Neural crest cell (in vitro differentiated cells): ENCODE results near the gene SMAD3. TPM values are rescaled to one million over a fixed set of nuclear protein-coding genes. Genes with fewer than 3 reads are reported as not detected.
A peak's percentile ranks its signal among the peaks of the same experiment; 100 is the strongest.

ENCODE experiments used
- DNase-seq: peaks from one replicate; pipeline ENCODE4 v3.0.0; 2021; ENCODE audit warnings: low read depth, mixed read lengths, low spot score
- H3K27ac Mint-ChIP-seq: one replicate; pipeline ENCODE4 v1.8.0; 2021; ENCODE audit warnings: mild to moderate bottlenecking, mixed read lengths; ENCODE audit not compliant: unreplicated experiment
- H3K27me3 Mint-ChIP-seq: 2 replicates; pipeline ENCODE4 v1.8.0; 2021; ENCODE audit warnings: low read depth, mild to moderate bottlenecking, mixed read lengths
- H3K36me3 Mint-ChIP-seq: 2 replicates; pipeline ENCODE4 v1.8.0; 2021; ENCODE audit warnings: low read depth, mild to moderate bottlenecking, mixed read lengths
- H3K4me1 Mint-ChIP-seq: 2 replicates; pipeline ENCODE4 v1.8.0; 2021; ENCODE audit warnings: mixed read lengths
- H3K4me3 Mint-ChIP-seq: one replicate; pipeline ENCODE4 v1.8.0; 2021; ENCODE audit warnings: mild to moderate bottlenecking, mixed read lengths
- H3K9me3 Mint-ChIP-seq: 2 replicates; pipeline ENCODE4 v1.8.0; 2021; ENCODE audit warnings: mixed read lengths
- CTCF ChIP-seq: fragments of 200-600 bp; sonication (generic); conservative IDR thresholded peaks from 2 replicates; pipeline ENCODE4 v1.5.0; 2021; ENCODE audit warnings: antibody characterized with exemption, mild to moderate bottlenecking
- total RNA-seq: library from RNA; stranded (reverse); gene quantifications from 2 replicates; pipeline ENCODE4 v1.2.1, GENCODE V29; 2021

Gene SMAD3
- total RNA-seq, 1 donor from 2014 or later, result 39.5 TPM

- Mint-ChIP-seq H3K27me3 (no peaks in the 10 kb centered on the region), H3K36me3 (no peaks in the 10 kb centered on the region), H3K9me3 (no peaks in the 10 kb centered on the region), H3K27ac (no peak overlapping the region), H3K4me1 (peaks cover 28% of the 10 kb centered on the region), H3K4me3 (no peak overlapping the region)
- no peak for TF ChIP-seq CTCF
- no peak for DNase-seq
These were observed 25.1 kb upstream of the SMAD3 start for GRCh38 chr15:67040277-67040676.

GRCh38 chr15:67042551-67043142 lies 22.8 kb upstream of the SMAD3 start:
- Mint-ChIP-seq H3K36me3 (no peaks in the 10 kb centered on the region), H3K27me3 (no peaks in the 10 kb centered on the region), H3K4me1 (peaks cover 28% of the 10 kb centered on the region), H3K9me3 (no peaks in the 10 kb centered on the region), H3K4me3 (no peak overlapping the region), H3K27ac (peak overlapping the region; percentile 75)
- DNase-seq, result no peak
- TF ChIP-seq CTCF, result no peak

DNA sequence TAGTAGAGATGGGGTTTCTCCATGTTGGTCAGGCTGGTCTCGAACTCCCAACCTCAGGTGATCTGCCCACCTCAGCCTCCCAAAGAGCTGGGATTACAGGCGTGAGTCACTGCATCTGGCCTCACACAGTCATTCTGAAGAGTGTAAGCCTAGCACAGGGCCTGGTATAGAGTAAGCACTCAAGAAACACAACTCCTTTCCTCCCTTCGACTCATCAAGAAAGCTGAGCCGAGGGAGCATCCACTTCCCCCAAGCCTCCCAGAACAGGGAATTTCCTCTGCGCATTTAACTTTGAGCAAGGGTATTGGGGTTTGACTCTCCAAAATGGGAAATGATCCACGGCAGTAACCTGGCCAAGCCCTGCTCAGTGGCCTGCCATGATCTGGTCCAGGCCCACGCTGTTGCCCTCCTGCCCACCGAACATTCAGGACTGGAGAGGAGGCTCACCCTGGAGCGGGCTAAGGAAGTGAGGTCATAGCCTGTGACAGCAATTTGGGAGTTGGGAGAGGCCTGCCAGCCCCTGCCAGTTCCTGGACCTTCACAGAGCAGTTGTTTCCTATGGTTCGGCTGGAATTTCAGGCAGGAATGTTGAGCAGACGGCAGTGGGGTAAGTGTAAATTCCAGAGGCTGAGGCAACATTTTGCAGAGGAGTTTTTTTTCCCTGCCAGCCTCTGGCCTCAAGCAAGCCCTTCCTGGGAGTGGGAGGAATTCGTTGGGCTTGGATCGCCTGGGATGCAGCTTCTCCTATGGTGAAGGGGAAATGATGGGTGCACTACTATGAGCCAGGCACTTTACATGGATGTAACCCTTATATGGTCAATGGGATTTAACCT lies 21.2 kb upstream of the SMAD3 start:
- no peak for TF ChIP-seq CTCF
- H3K27me3 Mint-ChIP-seq, result no peaks in the 10 kb centered on the region
- H3K4me1 Mint-ChIP-seq, result peaks cover 29% of the 10 kb centered on the region
- H3K4me3 Mint-ChIP-seq, result no peak overlapping the region
- no peaks in the 10 kb centered on the region for H3K36me3 Mint-ChIP-seq
- no peak for DNase-seq
- no peak overlapping the region for H3K27ac Mint-ChIP-seq
- no peaks in the 10 kb centered on the region for H3K9me3 Mint-ChIP-seq

DNA sequence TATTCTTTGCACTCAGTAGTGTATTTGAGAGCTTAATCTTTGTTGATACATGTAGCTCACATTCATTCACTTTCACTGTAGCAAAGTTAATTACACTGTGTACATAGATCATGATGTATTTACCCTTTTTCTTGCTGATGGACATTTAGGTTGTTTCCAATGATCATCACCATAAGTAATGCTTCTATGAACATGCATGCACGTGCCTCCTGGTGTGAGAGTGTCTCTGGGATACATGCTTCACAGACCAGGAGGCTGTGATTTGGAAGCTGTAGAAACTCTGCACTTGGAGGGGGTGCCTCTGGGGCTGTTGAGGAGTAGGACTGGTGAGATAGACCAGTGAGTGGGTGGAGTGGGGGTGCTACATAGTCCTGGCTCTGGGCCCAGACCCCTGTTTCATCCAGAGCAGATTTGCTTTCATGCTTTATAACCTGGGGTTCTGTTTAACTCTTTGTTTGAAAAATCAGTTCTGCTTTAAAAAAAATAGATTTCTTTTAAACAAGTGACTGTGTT lies 18.2 kb upstream of the SMAD3 start:
- no peaks in the 10 kb centered on the region for H3K9me3 Mint-ChIP-seq
- no peak overlapping the region for H3K4me3 Mint-ChIP-seq
- peaks cover 28% of the 10 kb centered on the region for H3K4me1 Mint-ChIP-seq
- H3K27ac Mint-ChIP-seq, result no peak overlapping the region
- TF ChIP-seq CTCF, result no peak
- DNase-seq, result no peak
- H3K36me3 Mint-ChIP-seq, result no peaks in the 10 kb centered on the region
- no peaks in the 10 kb centered on the region for H3K27me3 Mint-ChIP-seq

DNA sequence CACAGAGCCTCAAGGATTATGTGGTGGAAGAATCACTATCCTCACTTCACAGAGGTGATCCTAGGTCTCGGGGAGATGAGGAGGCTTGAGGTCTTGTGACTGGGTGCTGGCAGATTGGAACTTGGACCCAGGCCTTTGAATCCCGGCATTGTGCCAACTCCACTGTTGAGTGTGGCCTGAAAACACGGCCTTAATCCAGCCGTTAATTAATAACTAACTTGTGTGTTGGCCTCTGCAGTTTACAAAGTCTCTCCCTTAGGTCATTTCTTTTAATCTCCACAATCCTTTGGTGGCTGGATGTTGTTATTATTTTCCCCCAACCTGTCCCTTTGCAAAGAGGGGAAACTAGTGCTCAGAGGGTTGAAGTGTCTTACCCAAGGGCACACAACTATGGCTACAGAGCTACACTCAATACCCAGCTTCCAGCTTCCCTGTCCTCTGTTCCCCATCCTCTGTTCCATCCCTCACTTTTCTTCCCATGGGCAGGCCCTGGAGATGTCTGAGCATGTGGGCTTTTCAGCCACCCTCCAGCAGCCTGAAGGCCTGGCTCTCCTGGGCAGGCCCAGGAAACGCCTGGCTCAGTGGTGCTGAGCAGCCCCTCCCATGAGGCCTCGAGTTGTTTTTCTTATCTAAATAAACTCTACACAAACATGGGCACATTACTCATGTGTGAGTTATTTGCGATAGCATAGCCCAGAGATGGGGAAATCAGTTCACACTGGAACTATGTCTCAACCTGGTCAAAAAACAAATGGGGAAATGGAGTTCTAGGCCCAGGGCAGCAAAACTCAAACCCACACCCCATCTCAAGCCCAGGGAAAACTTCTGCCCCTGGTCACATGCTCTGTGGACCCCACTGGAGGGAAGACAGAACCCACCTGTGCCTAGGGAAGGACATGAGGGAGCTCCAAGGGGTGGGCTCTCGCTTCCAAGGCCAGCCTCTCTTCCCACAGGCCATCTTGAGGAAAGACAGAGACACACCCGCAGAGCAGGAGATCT lies 16.8 kb upstream of the SMAD3 start:
- Mint-ChIP-seq H3K4me3 (no peak overlapping the region), H3K27ac (peak overlapping the region; percentile 62), H3K4me1 (peaks cover 17% of the 10 kb centered on the region), H3K9me3 (no peaks in the 10 kb centered on the region), H3K36me3 (no peaks in the 10 kb centered on the region), H3K27me3 (no peaks in the 10 kb centered on the region)
- DNase-seq, result no peak
- TF ChIP-seq CTCF, result no peak
